Sigmoid colon (tissue), 7 donors: ENCODE results near the gene FAM174B. TPM values are rescaled to one million over a fixed set of nuclear protein-coding genes. Genes with fewer than 3 reads are reported as not detected.
A peak's percentile ranks its signal among the peaks of the same experiment; 100 is the strongest.

Source experiments
- DNase-seq: peaks from one replicate; pipeline ENCODE4 v3.0.0-alpha.2; 2019
- H3K27ac ChIP-seq, 4 donors: fragments of 200-600 bp; sonication (generic); one replicate each; pipeline ENCODE4 v1.5.1; 2016 to 2019; ENCODE audit warnings: mild to moderate bottlenecking in 1 of 4
- H3K27me3 ChIP-seq, 3 donors: fragments of 200-600 bp; sonication (generic); one replicate each; pipeline ENCODE4 v1.5.1; 2019; ENCODE audit warnings: mild to moderate bottlenecking in 1 of 3
- H3K36me3 ChIP-seq, 4 donors: fragments of 200-600 bp; sonication (generic); one replicate each; pipeline ENCODE4 v1.5.1; 2016 to 2019
- H3K4me1 ChIP-seq, 4 donors: fragments of 200-600 bp; sonication (generic); one replicate each; pipeline ENCODE4 v1.5.1; 2017 to 2019
- H3K4me3 ChIP-seq, 4 donors: fragments of 200-600 bp; sonication (generic); one replicate each; pipeline ENCODE4 v1.5.1; 2017 to 2019; ENCODE audit warnings: mild to moderate bottlenecking in 2 of 4, moderate library complexity in 1 of 4
- H3K9me3 ChIP-seq, 4 donors: fragments of 200-600 bp in 3 of 4; sonication (generic) in 3 of 4; one replicate each; pipeline versions ENCODE4 v1.5.1 to v1.6.1; 2013 to 2019
- CTCF ChIP-seq, 4 experiments: fragments of 450-650 bp in 3 of 4; fragments of 200-600 bp in 1 of 4; IDR thresholded peaks; one replicate each; pipeline ENCODE4 v1.5.1; 2016 to 2019; ENCODE audit warnings: antibody characterized with exemption in 4 of 4, mild to moderate bottlenecking in 3 of 4, moderate library complexity in 2 of 4
- EP300 ChIP-seq, 4 donors: sonication (generic); formaldehyde crosslinking; IDR thresholded peaks; one replicate each; pipeline ENCODE4 v1.6.1; 2017; ENCODE audit warnings: antibody characterized with exemption in 4 of 4
- POLR2A ChIP-seq, 2 donors: fragments of 450-650 bp; IDR thresholded peaks; one replicate each; pipeline ENCODE4 v1.6.1; 2016; ENCODE audit warnings: antibody characterized with exemption in 2 of 2, mild to moderate bottlenecking in 2 of 2, moderate library complexity in 2 of 2
- POLR2AphosphoS5 ChIP-seq, 4 donors: sonication (generic); formaldehyde crosslinking; IDR thresholded peaks; one replicate each; pipeline ENCODE4 v1.6.1; 2017; ENCODE audit warnings: antibody characterized with exemption in 4 of 4
- WGBS, 2 donors: extraction: QIAGEN DNeasy Blood & Tissue Kit; methylation state at CpG; one replicate each; pipeline ENCODE4 v1.1.7; 2013; 5-methylcytosine and 5-hydroxymethylcytosine counted together
- intact Hi-C: fragments of 100-400 bp; cut with DNase I; formaldehyde crosslinking; loops from one replicate; pipeline ENCODE4 v1.15.1; 2023
- polyA plus RNA-seq, 3 donors: library from polyadenylated mRNA; stranded (reverse); fragments of 200-250 nt; gene quantifications; one replicate each; pipeline ENCODE4 v1.2.3, GENCODE V29; 2013
- total RNA-seq, 4 donors: library from RNA; depleted of rRNA; stranded (reverse); fragments of >200 nt; gene quantifications; one replicate each; pipeline ENCODE4 v1.1.0, GENCODE V29; 2016
- donor health status: healthy with polysubstance abuse.
- donor health status: Bipolar disorder and iron deficiency.
- donor health status: healthy.

FAM174B gene
- total RNA-seq (10 to 100 TPM in 1 of 4 donors, 1 to 10 TPM in 3; 5.3 to 38.9 (median 6.1) TPM), polyA plus RNA-seq (10 to 100 TPM in 1 of 3 donors, 1 to 10 TPM in 2; 8.1 to 19.8 (median 9.5) TPM)

GRCh38 chr15:92655178-92655995, at the start of gene FAM174B:
Gene FAM174B, minus strand, starts transcription at chr15:92655775.
- Histone ChIP-seq H3K36me3 (no peaks in the 10 kb centered on the region), H3K4me1 (peaks cover 0 to 32% (median 18%) of the 10 kb centered on the region in 4 donors), H3K4me3 (peak within 1 kb of the TSS; percentile 36 to 72 (median 57)), H3K9me3 (no peaks in the 10 kb centered on the region), H3K27me3 (no peaks in the 10 kb centered on the region), H3K27ac (peak within 1 kb of the TSS; percentile 41 to 70 (median 58))
- WGBS, 2 donors, result 1% methylated on average over 100 of the region's 100 CpGs
- TF ChIP-seq POLR2A (IDR thresholded peaks at IDR 0.05) (no peak), POLR2AphosphoS5 (IDR thresholded peaks at IDR 0.05) (peak in 2 of 4 donors; percentile 36)
- intact Hi-C loops, result no loop called here
- DNase-seq, result peak; percentile 72

- 67 to 90% methylated on average over 5 of the region's 5 CpGs for WGBS, 2 donors
- Histone ChIP-seq H3K4me1 (no peaks in the 10 kb centered on the region), H3K4me3 (no peak overlapping the region), H3K9me3 (peaks cover 0 to 2% (median 0%) of the 10 kb centered on the region in 4 donors), H3K36me3 (no peaks in the 10 kb centered on the region), H3K27ac (no peak overlapping the region), H3K27me3 (no peaks in the 10 kb centered on the region)
- TF ChIP-seq CTCF (IDR thresholded peaks at IDR 0.05) (no peak), POLR2A (IDR thresholded peaks at IDR 0.05) (no peak), EP300 (IDR thresholded peaks at IDR 0.05) (no peak), POLR2AphosphoS5 (IDR thresholded peaks at IDR 0.05) (no peak)
- intact Hi-C loops, result no loop called here
- no peak for DNase-seq
These were observed 40.5 kb upstream of the FAM174B start for GRCh38 chr15:92696096-92696495.

- Histone ChIP-seq H3K9me3 (peaks cover 0 to under 1% (median 0%) of the 10 kb centered on the region in 4 donors), H3K36me3 (no peaks in the 10 kb centered on the region), H3K4me1 (no peaks in the 10 kb centered on the region), H3K27ac (no peak overlapping the region), H3K4me3 (no peak overlapping the region), H3K27me3 (no peaks in the 10 kb centered on the region)
- WGBS, 2 donors, result 74 to 75% methylated on average over 5 of the region's 5 CpGs
- TF ChIP-seq EP300 (IDR thresholded peaks at IDR 0.05) (no peak), CTCF (IDR thresholded peaks at IDR 0.05) (peak in 1 of 4 experiments; percentile 11), POLR2A (IDR thresholded peaks at IDR 0.05) (no peak), POLR2AphosphoS5 (IDR thresholded peaks at IDR 0.05) (no peak)
- no peak for DNase-seq
- intact Hi-C loops, result no loop called here
These were observed 38.2 kb upstream of the FAM174B start for GRCh38 chr15:92693691-92694331.

GRCh38 chr15:92690395-92690794, 34.8 kb upstream of the FAM174B start:
- Histone ChIP-seq H3K27ac (no peak overlapping the region), H3K27me3 (no peaks in the 10 kb centered on the region), H3K4me1 (no peaks in the 10 kb centered on the region), H3K4me3 (no peak overlapping the region), H3K9me3 (no peaks in the 10 kb centered on the region), H3K36me3 (no peaks in the 10 kb centered on the region)
- 89% methylated on average over 3 of the region's 3 CpGs for WGBS, 2 donors
- no peak for DNase-seq
- TF ChIP-seq POLR2A (IDR thresholded peaks at IDR 0.05), result no peak
- no peak for TF ChIP-seq POLR2AphosphoS5 (IDR thresholded peaks at IDR 0.05)
- no peak for TF ChIP-seq EP300 (IDR thresholded peaks at IDR 0.05)
- TF ChIP-seq CTCF (IDR thresholded peaks at IDR 0.05), result no peak
- intact Hi-C loops, result no loop called here

GRCh38 chr15:92687746-92688145, 32.2 kb upstream of the FAM174B start:
- Histone ChIP-seq H3K27ac (no peak overlapping the region), H3K36me3 (no peaks in the 10 kb centered on the region), H3K4me3 (no peak overlapping the region), H3K4me1 (no peaks in the 10 kb centered on the region), H3K9me3 (no peaks in the 10 kb centered on the region), H3K27me3 (no peaks in the 10 kb centered on the region)
- no peak for TF ChIP-seq CTCF (IDR thresholded peaks at IDR 0.05)
- DNase-seq, result no peak
- intact Hi-C loops, result no loop called here
- 92 to 95% methylated on average over 1 of the region's 1 CpG for WGBS, 2 donors
